Pancreas (tissue), 10 donors: Measurements from ENCODE around the gene SGMS1. TPM values are rescaled to one million over a fixed set of nuclear protein-coding genes. Genes with fewer than 3 reads are reported as not detected.
A peak's percentile ranks its signal among the peaks of the same experiment; 100 is the strongest.

Source experiments
- ATAC-seq, 4 donors: fragments of 200-7000 bp; cut with Tn5 transposase; one replicate each; pipeline versions ENCODE4 v1.8.0 to v1.9.1; 2020; ENCODE audit warnings: mild to moderate bottlenecking in 4 of 4, moderate library complexity in 4 of 4
- DNase-seq, 6 donors: peaks; one replicate each; pipeline ENCODE4 v3.0.0-alpha.2; 2020
- FAIRE-seq: peaks from 2 replicates; lab custom pipeline; 2012; peaks lifted over from hg19 to GRCh38; lab: Jason Lieb, UNC
- H3K27ac ChIP-seq, 4 donors: fragments of 200-600 bp; sonication (generic); 1 replicate in 3 of 4; 2 replicates in 1 of 4; pipeline versions ENCODE4 v1.5.0 to v1.8.0; 2020
- H3K27me3 ChIP-seq, 4 donors: fragments of 200-600 bp; one replicate each; pipeline ENCODE4 v1.8.0; 2021
- H3K36me3 ChIP-seq, 3 donors: fragments of 200-600 bp; sonication (generic) in 1 of 3; one replicate each; pipeline versions ENCODE4 v1.5.0 to v1.8.0; 2020 to 2021
- H3K4me1 ChIP-seq, 3 donors: fragments of 200-600 bp; one replicate each; pipeline ENCODE4 v1.8.0; 2021
- H3K4me3 ChIP-seq, 4 donors: fragments of 200-600 bp; sonication (generic) in 2 of 4; one replicate each; pipeline versions ENCODE4 v1.5.0 to v1.8.0; 2020 to 2021
- H3K9me3 ChIP-seq, 4 donors: fragments of 200-600 bp; one replicate each; pipeline ENCODE4 v1.8.0; 2021
- CTCF ChIP-seq, 4 donors: fragments of 200-600 bp; sonication (generic) in 3 of 4; IDR thresholded peaks; one replicate each; pipeline versions ENCODE4 v1.5.0 to v1.8.0; 2021; ENCODE audit warnings: antibody characterized with exemption in 4 of 4
- WGBS, 2 donors: extraction: QIAGEN DNeasy Blood & Tissue Kit; methylation state at CpG; one replicate each; pipeline ENCODE4 v1.1.7; 2013; 5-methylcytosine and 5-hydroxymethylcytosine counted together
- intact Hi-C, 3 donors: fragments of 100-400 bp; cut with DNase I; formaldehyde crosslinking; loops; one replicate each; pipeline versions ENCODE4 v1.11.1 to v1.14.2; 2022
- polyA plus RNA-seq, 2 donors: library from polyadenylated mRNA; stranded (reverse); fragments of 200-250 nt; gene quantifications; one replicate each; pipeline ENCODE4 v1.2.3, GENCODE V29; 2013
- total RNA-seq, 6 donors: library from RNA; stranded (reverse); fragmentation: NEBNext Ultra II Directional in 4 of 6; extraction: Animal tissue kit (Norgen Biotek cat#: 25700) in 4 of 6; gene quantifications; one replicate each; pipeline versions ENCODE4 v1.2.1 to v1.2.4, GENCODE V29; 2021 to 2023
- donor health status: healthy with polysubstance abuse.
- donor health status: DM: no; HTN: no; CAD: no; lungs with moderate emphysema.
- donor health status: DM: no; HTN: no; CAD: no.
- donor health status: control.
- donor health status: control.
- donor health status: Bipolar disorder and iron deficiency.
- donor health status: DM: yes; HTN: yes; CAD: no.
- donor health status: DM: no; HTN: no; CAD: no.
- donor health status: DM: no; HTN: no; CAD: no.
- donor health status: DM: yes; HTN: yes; CAD: no.

Gene SGMS1
- total and polyA plus RNA-seq, 8 donors: 4.8 to 21.6 (median 13.2) TPM

- no peak for FAIRE-seq
These were observed 329.2 kb downstream of the SGMS1 start for GRCh38 chr10:50294582-50294981.

GRCh38 chr10:50293513-50294313 lies 330.0 kb downstream of the SGMS1 start:
- TF ChIP-seq CTCF (IDR thresholded peaks at IDR 0.05): no peak
- H3K27me3 ChIP-seq: no peaks in the 10 kb centered on the region
- H3K27ac ChIP-seq: no peak overlapping the region
- intact Hi-C loops: no loop called here
- no peaks in the 10 kb centered on the region for H3K4me1 ChIP-seq
- ATAC-seq (no peak), FAIRE-seq (no peak), DNase-seq (no peak)
- 82 to 87% methylated on average over 5 of the region's 5 CpGs for WGBS, 2 donors
- H3K36me3 ChIP-seq: no peaks in the 10 kb centered on the region
- no peak overlapping the region for H3K4me3 ChIP-seq
- H3K9me3 ChIP-seq: no peaks in the 10 kb centered on the region

More at GRCh38 chr10:50294582-50294981, 329.2 kb downstream of the SGMS1 start:
- intact Hi-C loops: no loop called here
- H3K4me1 ChIP-seq: no peaks in the 10 kb centered on the region
- no peak overlapping the region for H3K27ac ChIP-seq
- 91 to 100% methylated on average over 1 of the region's 1 CpG for WGBS, 2 donors
- ATAC-seq (no peak), DNase-seq (no peak)
- no peaks in the 10 kb centered on the region for H3K27me3 ChIP-seq
- no peak for TF ChIP-seq CTCF (IDR thresholded peaks at IDR 0.05)
- H3K9me3 ChIP-seq: no peaks in the 10 kb centered on the region
- no peaks in the 10 kb centered on the region for H3K36me3 ChIP-seq
- H3K4me3 ChIP-seq: no peak overlapping the region

- H3K27ac ChIP-seq: no peak overlapping the region
- no peaks in the 10 kb centered on the region for H3K4me1 ChIP-seq
- FAIRE-seq: no peak
- no peak for TF ChIP-seq CTCF (IDR thresholded peaks at IDR 0.05)
- 26 to 31% methylated on average over 1 of the region's 1 CpG for WGBS, 2 donors
- DNase-seq: no peak
- H3K36me3 ChIP-seq: no peaks in the 10 kb centered on the region
- no peaks in the 10 kb centered on the region for H3K27me3 ChIP-seq
- H3K4me3 ChIP-seq: no peak overlapping the region
- intact Hi-C loops: no loop called here
- no peaks in the 10 kb centered on the region for H3K9me3 ChIP-seq
- ATAC-seq: peak in 2 of 4 donors; percentile 49 to 50
These were observed 332.4 kb downstream of the SGMS1 start for GRCh38 chr10:50291261-50291850.

- no peak for FAIRE-seq
- 78 to 86% methylated on average over 6 of the region's 6 CpGs for WGBS, 2 donors
- H3K9me3 ChIP-seq: no peaks in the 10 kb centered on the region
- no peaks in the 10 kb centered on the region for H3K4me1 ChIP-seq
- no peak for TF ChIP-seq CTCF (IDR thresholded peaks at IDR 0.05)
- no peaks in the 10 kb centered on the region for H3K27me3 ChIP-seq
- DNase-seq: no peak
- H3K4me3 ChIP-seq: no peak overlapping the region
- no peaks in the 10 kb centered on the region for H3K36me3 ChIP-seq
- H3K27ac ChIP-seq: no peak overlapping the region
- no peak for ATAC-seq
- intact Hi-C loops: no loop called here
These were observed 334.6 kb downstream of the SGMS1 start for GRCh38 chr10:50289196-50289595.
